GM21515 (cell line): ENCODE measurements around the gene FAM177A1.

ENCODE experiments used
- ATAC-seq: cut with Tn5 transposase; IDR thresholded peaks from one replicate; pipeline ENCODE4 v1.9.1; 2021; ENCODE audit not compliant: unreplicated experiment

The FAM177A1 gene

GRCh38 chr14:35122696-35123387, 76.8 kb downstream of the FAM177A1 start:
- ATAC-seq = no peak

DNA sequence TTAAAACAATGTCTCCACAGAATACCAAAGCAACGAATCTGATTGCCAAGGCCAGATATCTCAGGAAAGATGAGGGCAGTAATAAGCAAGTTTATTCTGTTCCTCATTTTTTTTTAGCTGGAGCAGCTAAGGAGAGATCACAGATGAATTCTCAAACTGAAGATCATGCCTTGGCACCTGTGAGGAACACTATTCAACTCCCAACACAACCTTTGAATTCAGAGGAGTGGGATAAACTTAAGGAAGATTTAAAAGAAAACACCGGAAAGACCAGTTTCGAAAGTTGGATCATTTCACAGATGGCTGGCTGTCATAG, 77.3 kb downstream of the FAM177A1 start:
- ATAC-seq = no peak

DNA sequence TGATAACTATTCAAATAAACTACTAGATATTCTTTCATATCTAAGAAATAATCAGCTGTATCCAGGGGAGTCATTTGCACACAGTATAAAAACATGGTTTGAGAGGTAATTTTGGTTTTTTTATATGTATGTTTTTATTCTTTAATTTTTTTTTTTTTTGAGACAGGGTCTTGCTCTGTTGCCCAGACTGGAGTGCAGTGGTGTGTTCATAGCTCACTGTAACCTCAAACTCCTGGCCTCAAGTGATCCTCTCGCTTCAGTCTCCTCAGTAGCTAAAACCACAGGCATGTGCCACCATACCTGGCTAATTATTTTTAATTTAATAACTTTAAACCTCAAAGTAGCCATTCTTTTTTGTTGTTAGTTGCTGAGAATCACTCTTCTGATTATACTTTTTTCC, 78.1 kb downstream of the FAM177A1 start:
- no peak for ATAC-seq
